NCI-H1694 (cell line): ENCODE data around the gene REC114.
"Not testable (repeated sequence)": the region's sequence is repeated elsewhere in the genome, so short reads cannot be mapped to it uniquely, and the experiment has no call there.

Source experiments
- DNase-seq: peaks from one replicate; lab custom pipeline; 2025; lab: John Stamatoyannopoulos, UW

The REC114 gene

GRCh38 chr15:73530649-73531048 lies 87.7 kb downstream of the REC114 start:
- no peak for DNase-seq

GRCh38 chr15:73538123-73538522 lies 95.2 kb downstream of the REC114 start:
- no peak for DNase-seq

- DNase-seq = no peak
Observed at GRCh38 chr15:73538563-73539211, 95.7 kb downstream of the REC114 start.

- DNase-seq = no peak
Observed at GRCh38 chr15:73539212-73540128, 96.5 kb downstream of the REC114 start.

- no peak for DNase-seq
Observed at GRCh38 chr15:73540161-73540560, 97.2 kb downstream of the REC114 start.

- DNase-seq = no peak
Observed at GRCh38 chr15:73541479-73541878, 98.5 kb downstream of the REC114 start.

GRCh38 chr15:73548925-73549324 lies 106.0 kb downstream of the REC114 start:
- not testable (repeated sequence) for DNase-seq

- DNase-seq = no peak
Observed at GRCh38 chr15:73550190-73550589, 107.2 kb downstream of the REC114 start.

- no peak for DNase-seq
Observed at GRCh38 chr15:73555080-73555479, 112.1 kb downstream of the REC114 start.

- DNase-seq = no peak
Observed at GRCh38 chr15:73558529-73558928, 115.6 kb downstream of the REC114 start.

- DNase-seq = peak; percentile 78
Observed at GRCh38 chr15:73560501-73561117, 117.6 kb downstream of the REC114 start.

GRCh38 chr15:73564255-73564654 lies 121.3 kb downstream of the REC114 start:
- DNase-seq = no peak

- DNase-seq = no peak
Observed at GRCh38 chr15:73567020-73567419, 124.1 kb downstream of the REC114 start.

- no peak for DNase-seq
Observed at GRCh38 chr15:73568564-73569280, 125.8 kb downstream of the REC114 start.

GRCh38 chr15:73569361-73569760 lies 126.4 kb downstream of the REC114 start:
- DNase-seq = peak; percentile 11

GRCh38 chr15:73570355-73571032 lies 127.5 kb downstream of the REC114 start:
- DNase-seq = no peak

GRCh38 chr15:73571346-73571745 lies 128.4 kb downstream of the REC114 start:
- DNase-seq = no peak

- DNase-seq = no peak
Observed at GRCh38 chr15:73572296-73572695, 129.3 kb downstream of the REC114 start.

- DNase-seq = no peak
Observed at GRCh38 chr15:73573037-73573436, 130.1 kb downstream of the REC114 start.

GRCh38 chr15:73573572-73573971 lies 130.6 kb downstream of the REC114 start:
- no peak for DNase-seq

GRCh38 chr15:73575636-73576247 lies 132.8 kb downstream of the REC114 start:
- no peak for DNase-seq
